Embryonic facial prominence (tissue), 1 donor: ENCODE results near the gene CAMK1D.
"Not testable (repeated sequence)": the region's sequence is repeated elsewhere in the genome, so short reads cannot be mapped to it uniquely, and the experiment has no call there.

Source experiments
- DNase-seq: peaks from one replicate; pipeline ENCODE4 v3.0.0-alpha.2; 2016; ENCODE audit errors: extremely low spot score

CAMK1D gene

GRCh38 chr10:12428447-12429135 lies 79.2 kb downstream of the CAMK1D start:
- no peak for DNase-seq

DNA sequence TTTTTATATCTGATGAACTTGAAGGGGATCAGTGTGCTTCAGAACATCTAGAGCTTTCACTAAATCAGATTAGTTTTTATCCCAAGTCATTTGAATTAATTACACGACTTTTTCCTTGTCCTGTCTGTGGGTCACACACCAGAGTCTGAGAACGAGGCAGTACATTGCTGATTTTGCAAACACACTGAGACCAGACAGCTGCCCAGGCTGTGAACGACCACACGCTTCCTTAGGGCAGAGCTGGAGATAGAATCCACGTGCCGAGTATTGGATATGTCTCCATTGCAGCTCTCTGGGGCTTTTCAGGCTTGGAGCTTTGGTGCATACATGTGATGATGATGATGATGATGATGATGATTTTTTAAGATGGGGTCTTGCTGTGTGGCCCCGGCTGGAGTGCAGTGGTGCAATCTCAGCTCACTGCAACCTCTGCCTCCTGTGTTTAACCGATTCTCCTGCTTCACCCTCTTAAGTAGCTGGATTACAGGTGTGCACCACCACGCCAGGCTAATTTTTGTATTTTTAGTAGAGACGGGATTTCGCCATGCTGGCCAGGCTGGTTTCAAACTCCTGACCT lies 81.1 kb downstream of the CAMK1D start:
- DNase-seq: no peak

- no peak for DNase-seq
Observed at GRCh38 chr10:12431151-12432101, 82.1 kb downstream of the CAMK1D start.

DNA sequence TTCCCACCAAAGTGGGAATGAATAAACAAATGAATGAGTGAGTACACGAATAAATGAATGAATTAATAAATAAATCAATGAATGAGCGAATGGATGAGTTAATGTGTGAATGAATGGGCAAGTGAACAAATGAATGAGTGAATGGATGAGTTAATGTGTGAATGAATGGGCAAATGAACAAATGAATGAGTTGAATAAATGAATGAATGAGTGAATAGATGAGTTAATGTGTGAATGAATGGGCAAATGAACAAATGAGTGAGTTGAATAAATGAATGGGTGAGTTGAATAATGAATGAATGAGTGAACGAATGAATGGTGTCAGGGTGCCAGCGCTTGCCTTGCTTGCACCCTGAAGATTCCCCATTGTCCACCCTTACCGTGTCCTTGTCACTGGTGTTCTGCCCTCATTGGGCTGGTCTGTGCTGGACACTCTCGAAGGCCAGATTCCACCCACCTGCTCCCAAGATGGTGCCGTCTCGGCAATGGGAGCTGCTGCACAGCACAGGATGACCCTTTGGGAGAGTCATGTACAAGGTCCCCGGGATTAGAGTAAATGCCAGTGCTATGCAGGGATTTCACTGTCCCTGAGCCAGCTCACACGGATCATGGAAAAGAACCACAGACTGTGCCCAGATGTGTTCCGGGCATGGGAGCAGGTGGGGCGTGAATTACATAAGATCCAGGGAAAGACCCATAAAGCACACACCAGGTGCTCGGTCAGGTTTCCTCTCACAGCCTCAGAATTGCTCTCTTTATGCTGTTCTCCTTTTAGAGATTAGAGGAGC lies 83.2 kb downstream of the CAMK1D start:
- no peak for DNase-seq

GRCh38 chr10:12434277-12434676 lies 84.9 kb downstream of the CAMK1D start:
- no peak for DNase-seq

- not testable (repeated sequence) for DNase-seq
Observed at GRCh38 chr10:12434677-12435076, 85.3 kb downstream of the CAMK1D start.

DNA sequence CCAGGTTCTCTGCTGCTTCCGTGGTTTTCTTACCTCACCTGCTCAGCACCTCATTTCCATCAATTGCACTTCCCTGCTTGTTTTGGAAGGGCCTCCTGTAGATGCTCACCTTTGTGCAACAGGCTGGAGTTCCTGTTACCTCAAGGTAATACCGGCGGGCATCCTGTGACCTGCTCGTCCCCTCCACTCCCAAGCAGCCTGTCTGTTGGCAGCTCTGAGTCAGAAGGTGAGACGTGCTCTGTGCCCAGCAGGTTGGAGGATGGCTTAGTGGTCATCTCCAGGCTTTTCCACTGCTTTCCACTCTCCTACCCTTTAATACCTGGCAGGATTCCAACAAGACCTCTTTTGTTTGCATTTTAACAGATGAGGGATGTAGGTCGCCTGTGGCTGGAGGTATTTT lies 86.0 kb downstream of the CAMK1D start:
- DNase-seq: no peak

GRCh38 chr10:12438919-12439692 lies 89.8 kb downstream of the CAMK1D start:
- DNase-seq: no peak

DNA sequence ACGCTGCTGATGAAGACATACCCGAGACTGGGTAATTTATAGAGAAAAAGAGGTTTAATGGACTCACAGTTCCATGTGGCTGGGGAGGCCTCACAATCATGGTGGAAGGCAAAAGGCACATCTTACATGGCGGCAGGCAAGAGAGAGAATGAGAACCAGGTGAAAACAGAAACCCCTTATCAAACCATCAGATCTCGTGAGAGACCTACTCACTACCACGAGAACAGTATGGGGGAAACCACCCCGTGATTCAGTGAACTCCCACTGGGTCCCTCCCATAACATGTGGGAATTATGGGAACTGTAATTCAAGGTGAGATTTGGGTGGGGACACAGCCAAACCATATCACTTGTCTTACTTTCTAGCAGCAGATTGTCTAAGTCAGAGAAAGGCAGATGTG lies 90.4 kb downstream of the CAMK1D start:
- DNase-seq: not testable (repeated sequence)

GRCh38 chr10:12443026-12443425 lies 93.7 kb downstream of the CAMK1D start:
- no peak for DNase-seq

DNA sequence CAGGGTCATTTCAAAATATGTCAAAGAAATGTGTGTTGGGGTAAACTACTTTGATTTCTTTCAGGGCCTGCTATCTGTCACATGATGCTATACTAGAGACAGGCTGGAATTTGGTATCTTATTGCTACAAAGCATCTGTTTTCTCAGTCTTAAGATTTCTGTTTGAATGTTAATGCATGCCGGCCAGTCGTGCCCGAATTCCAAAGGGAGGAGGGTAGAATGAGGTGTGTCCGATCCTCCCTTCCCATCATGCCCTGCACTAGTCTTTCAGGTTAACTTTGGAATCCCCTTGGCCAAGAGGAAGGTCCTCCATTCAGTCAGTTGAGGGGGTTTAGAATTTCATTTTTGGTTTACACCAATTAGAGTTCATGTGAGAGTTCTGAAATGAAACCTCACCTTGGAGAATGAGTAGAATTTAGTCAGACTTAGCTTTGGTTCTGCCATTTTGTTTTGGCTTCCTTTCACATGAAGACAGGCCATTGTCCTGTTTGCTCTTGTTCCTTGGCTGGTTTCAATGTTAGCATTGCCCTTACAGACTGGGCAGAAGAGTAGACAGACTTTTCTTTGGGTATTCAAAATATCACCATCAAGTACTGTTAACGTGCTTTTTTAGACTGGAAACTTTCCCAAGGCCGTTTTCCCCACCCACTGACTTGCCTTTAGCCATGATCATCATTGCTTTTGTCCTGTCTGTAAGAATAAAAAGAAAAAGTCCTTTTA lies 95.8 kb downstream of the CAMK1D start:
- DNase-seq: no peak

DNA sequence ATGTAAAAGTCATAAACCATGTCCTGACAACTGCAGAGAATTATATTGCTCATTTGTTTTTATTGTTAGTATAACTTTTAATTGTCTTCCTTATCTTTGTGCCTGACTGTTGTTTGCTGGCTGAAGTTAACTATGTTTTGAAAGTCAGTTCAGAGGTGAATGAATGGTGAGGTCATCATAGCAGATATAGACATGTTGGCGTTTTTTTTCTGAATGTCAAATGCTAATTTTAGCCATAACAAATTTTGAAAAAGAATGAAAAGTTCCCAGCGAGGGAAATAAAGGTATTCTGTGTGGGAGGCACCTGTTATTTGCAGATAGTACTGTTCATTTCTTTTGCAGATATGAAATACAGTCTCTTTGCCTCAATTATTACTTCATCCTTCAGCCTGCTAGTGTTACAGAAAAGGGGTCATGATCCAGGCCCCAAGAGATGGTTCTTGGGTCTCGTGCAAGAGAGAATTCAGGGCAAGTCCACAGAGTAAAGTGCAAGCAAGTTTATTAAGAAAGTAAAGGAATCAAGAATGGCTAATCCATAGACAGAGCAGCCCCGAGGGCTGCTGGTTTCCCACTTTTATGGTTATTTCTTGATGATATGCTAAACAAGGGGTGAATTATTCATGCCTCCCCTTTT lies 96.5 kb downstream of the CAMK1D start:
- DNase-seq: no peak

DNA sequence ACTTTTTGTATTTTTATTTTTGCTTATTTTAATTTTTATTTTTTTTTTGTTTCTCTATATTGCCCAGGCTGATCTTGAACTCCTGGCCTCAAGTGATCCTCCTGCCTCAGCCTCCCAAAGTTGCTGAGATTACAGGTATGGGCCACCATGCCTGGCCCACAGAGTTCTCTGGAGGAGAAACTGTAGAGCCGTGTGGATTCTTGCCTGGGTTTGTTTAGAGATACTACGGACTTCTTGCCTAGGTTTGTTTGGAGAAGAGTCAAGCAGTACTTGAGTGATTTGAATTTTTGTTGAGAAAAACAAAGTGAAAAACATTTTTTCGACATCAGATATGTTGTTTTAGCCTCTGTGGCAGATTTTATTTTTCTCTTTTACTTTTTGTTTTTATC lies 99.0 kb downstream of the CAMK1D start:
- no peak for DNase-seq

DNA sequence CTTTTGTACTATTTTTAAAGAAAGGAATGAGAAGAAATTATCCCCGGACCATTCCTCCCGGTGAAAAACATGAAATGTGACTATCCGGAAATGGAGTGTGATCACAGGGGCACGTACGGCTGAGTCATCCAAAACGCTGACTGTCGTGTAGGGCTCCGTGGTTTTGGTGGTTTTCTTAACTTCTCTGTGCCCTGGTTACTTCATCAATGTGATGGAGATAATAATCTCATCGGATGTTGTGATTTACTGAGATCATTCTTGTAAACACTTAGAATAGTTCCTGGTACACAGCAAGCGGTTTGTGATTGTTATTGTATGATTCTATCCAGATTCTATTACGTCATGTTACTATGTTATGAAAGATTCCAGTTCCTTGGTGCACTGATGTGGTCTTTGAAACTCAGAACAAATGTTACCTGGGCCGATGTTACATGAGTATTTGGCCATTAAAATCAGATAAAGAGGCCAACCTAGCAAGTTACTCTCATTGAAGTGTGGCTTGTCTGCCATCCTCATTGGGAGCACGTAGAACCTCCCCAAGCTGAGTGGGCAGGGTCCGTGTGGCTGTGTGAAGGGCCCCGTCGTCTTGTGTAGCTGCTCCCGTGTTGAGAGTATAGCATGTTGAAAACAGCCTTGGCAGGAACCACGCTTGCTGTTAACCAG lies 99.5 kb downstream of the CAMK1D start:
- DNase-seq: no peak

GRCh38 chr10:12455318-12455717 lies 106.0 kb downstream of the CAMK1D start:
- no peak for DNase-seq

- DNase-seq: no peak
Observed at GRCh38 chr10:12455766-12456165, 106.4 kb downstream of the CAMK1D start.

GRCh38 chr10:12459340-12459739 lies 110.0 kb downstream of the CAMK1D start:
- DNase-seq: no peak

DNA sequence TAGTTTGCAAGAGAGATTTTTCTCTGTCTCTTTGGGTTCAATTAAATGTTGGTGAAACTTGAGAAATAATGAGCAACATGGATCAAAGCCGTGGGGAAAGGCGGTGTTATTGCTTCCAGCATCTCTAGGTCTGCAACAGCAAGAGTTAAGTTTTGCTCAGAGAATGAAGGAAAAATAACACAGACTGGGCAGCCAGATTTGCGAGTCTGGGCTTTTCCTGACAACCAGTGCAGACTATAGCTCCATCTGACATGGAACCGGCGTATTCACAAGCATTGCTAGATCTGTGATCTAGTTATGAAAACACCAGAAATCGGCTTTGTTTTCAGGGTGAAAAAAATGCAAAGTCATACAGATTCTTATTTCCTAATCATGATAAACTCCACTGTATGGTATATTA lies 110.4 kb downstream of the CAMK1D start:
- no peak for DNase-seq

- DNase-seq: no peak
Observed at GRCh38 chr10:12463459-12463838, 114.1 kb downstream of the CAMK1D start.
